ENCODE data around the gene KCNN3. TPM values are rescaled to one million over a fixed set of nuclear protein-coding genes. Genes with fewer than 3 reads are reported as not detected.

KCNN3 gene
- total RNA-seq, 2 experiments from 2014 or later, result 0.02 to 0.04 TPM

GRCh38 chr1:154760469-154760933, 109.6 kb downstream of the KCNN3 start:
- Mint-ChIP-seq H3K4me1 (peaks cover 48% of the 10 kb centered on the region), H3K9me3 (peaks cover 3% of the 10 kb centered on the region), H3K36me3 (no peaks in the 10 kb centered on the region), H3K27me3 (peaks cover 6% of the 10 kb centered on the region), H3K27ac (peak overlapping the region; percentile 96), H3K4me3 (peak overlapping the region; percentile 75)
- peak; percentile 86 for DNase-seq

GRCh38 chr1:154759793-154760192, 110.3 kb downstream of the KCNN3 start:
- peaks cover 51% of the 10 kb centered on the region for H3K4me1 Mint-ChIP-seq
- H3K36me3 Mint-ChIP-seq, result peaks cover 1% of the 10 kb centered on the region
- H3K9me3 Mint-ChIP-seq, result peaks cover 5% of the 10 kb centered on the region
- no peak for DNase-seq
- H3K27ac Mint-ChIP-seq, result peak overlapping the region; percentile 96
- peak overlapping the region; percentile 75 for H3K4me3 Mint-ChIP-seq
- H3K27me3 Mint-ChIP-seq, result no peaks in the 10 kb centered on the region

DNA sequence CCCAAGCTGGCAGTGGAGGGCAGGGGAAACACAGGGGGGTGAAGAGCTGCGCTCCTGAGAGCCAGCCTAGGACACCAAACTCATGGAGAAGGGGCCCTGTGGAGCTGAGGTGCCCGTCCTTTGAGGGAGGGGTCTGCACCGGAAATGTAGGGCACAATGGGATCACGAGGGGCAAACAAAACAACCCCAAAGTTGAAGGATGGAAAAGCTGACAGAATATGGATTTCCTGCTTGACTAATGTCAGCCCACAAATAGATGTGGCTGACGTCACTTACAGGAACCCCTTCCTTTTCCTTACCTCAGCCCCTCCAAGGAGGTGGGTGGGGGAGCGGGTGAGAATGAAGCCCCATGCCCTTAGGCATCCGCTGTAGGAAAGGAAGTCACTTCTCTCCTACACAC, 110.9 kb downstream of the KCNN3 start:
- DNase-seq, result peak; percentile 77
- H3K4me1 Mint-ChIP-seq, result peaks cover 51% of the 10 kb centered on the region

GRCh38 chr1:154758346-154758745, 111.7 kb downstream of the KCNN3 start:
- Mint-ChIP-seq H3K4me1 (peaks cover 52% of the 10 kb centered on the region), H3K27me3 (no peaks in the 10 kb centered on the region), H3K36me3 (peaks cover 1% of the 10 kb centered on the region), H3K4me3 (no peak overlapping the region), H3K27ac (peak overlapping the region; percentile 96), H3K9me3 (peaks cover 8% of the 10 kb centered on the region)
- DNase-seq, result no peak

More for the DNA sequence above, 110.9 kb downstream of the KCNN3 start:
- Mint-ChIP-seq H3K27me3 (no peaks in the 10 kb centered on the region), H3K9me3 (peaks cover 6% of the 10 kb centered on the region), H3K36me3 (peaks cover 1% of the 10 kb centered on the region), H3K4me3 (peak overlapping the region; percentile 75), H3K27ac (peak overlapping the region; percentile 96)

DNA sequence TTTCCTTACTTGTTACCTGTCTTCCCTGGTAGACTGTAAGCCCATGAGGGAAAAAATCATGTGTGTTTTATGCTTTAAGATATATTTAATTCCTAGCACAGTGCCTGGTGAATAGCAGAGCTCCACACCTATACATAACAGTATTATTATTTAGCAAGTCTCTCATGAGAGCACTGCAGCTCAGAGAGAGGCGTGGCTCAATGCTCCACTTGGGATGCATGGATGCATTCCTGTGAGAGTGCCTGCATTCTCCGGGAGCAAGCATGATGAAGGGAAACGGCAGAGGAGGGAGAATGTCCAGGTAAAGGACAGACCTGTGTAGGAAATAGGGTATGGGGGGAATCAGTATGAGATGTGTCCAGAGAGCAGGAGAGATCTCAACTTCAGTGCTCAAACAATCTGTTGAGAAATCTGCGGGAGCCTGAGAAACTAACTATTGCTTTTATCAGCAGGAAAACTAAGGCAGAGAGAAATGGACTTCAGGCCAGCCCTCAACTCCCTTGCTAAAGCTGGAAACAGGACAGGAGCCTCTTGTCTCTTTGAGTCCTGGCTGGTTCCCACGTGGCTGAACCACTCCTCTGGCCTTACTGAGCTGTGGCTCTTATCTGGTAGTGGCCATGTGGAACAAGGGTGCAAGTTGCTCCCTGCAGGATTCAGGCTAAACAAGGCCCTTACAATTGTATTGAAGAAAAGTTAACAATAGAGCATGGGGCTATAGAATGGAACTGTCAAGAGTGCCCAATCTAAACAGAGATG, 113.1 kb downstream of the KCNN3 start:
- peak overlapping the region; percentile 96 for H3K27ac Mint-ChIP-seq
- H3K9me3 Mint-ChIP-seq, result peaks cover 8% of the 10 kb centered on the region
- peaks cover 52% of the 10 kb centered on the region for H3K4me1 Mint-ChIP-seq
- H3K36me3 Mint-ChIP-seq, result peaks cover 1% of the 10 kb centered on the region
- DNase-seq, result no peak
- H3K4me3 Mint-ChIP-seq, result no peak overlapping the region
- no peaks in the 10 kb centered on the region for H3K27me3 Mint-ChIP-seq

DNA sequence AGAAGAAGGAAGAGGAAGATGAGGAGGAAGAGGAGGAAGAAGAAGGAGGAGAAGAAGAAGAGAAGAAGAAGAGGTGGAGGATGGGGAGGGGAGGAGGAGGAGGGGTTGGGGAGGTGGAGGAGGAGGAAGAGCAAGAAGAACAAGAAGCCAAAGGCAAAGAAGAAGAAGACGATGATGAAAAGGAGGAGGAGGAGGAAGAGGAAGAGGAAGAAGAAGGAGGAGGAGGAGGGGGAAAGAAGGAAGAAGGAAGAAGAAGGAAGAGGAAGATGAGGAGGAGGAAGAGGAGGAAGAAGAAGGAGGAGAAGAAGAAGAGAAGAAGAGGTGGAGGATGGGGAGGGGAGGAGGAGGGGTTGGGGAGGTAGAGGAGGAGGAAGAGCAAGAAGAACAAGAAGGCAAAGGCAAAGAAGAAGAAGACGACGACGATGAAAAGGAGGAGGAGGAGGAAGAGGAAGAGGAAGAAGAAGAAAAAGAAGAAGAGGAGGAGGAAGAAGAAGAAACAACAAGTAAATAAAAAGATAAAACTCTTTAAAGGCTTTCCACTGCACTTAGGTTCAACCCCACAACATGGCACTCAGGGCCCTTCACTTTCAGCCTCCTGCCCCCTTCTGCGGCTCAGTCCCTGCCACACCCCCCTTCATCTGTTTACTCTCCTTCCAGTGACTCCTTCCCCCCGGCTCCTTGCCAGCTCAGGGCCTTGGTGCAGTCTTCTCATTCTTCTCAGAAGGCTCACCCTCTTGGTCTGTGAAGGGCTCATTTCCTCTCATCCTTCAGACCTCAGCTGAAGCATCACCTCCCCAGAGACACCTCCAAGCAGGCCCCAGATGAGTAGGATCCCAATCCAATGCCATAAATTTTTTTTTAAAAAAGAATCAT, 114.0 kb downstream of the KCNN3 start:
- Mint-ChIP-seq H3K27ac (peak overlapping the region; percentile 77), H3K36me3 (peaks cover 1% of the 10 kb centered on the region), H3K4me1 (peaks cover 61% of the 10 kb centered on the region), H3K4me3 (no peak overlapping the region), H3K27me3 (no peaks in the 10 kb centered on the region), H3K9me3 (peaks cover 8% of the 10 kb centered on the region)
- peak; percentile 39 for DNase-seq

DNA sequence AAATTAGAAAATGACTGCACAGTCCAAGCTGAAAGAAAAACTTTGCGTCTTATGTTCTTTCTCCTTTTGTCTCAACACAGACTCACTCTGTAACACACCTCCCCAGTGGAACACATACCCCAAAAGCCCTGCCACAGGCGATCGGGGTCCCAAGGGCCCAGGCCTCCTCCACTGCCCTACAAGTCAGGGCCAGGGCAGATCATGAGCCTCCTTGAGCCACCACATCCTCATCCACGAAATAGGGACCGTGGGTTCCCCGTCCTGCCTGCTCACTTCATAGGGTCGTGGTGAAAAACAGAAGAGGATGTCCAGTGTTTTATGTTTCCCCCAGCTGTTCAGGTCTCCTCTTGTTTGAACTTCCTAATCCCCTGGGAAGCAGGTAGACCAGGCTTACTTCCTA, 116.7 kb downstream of the KCNN3 start:
- H3K27me3 Mint-ChIP-seq, result no peaks in the 10 kb centered on the region
- peaks cover 1% of the 10 kb centered on the region for H3K36me3 Mint-ChIP-seq
- H3K27ac Mint-ChIP-seq, result no peak overlapping the region
- peaks cover 7% of the 10 kb centered on the region for H3K9me3 Mint-ChIP-seq
- DNase-seq, result no peak
- no peak overlapping the region for H3K4me3 Mint-ChIP-seq
- peaks cover 62% of the 10 kb centered on the region for H3K4me1 Mint-ChIP-seq

- no peak for DNase-seq
- no peak overlapping the region for H3K4me3 Mint-ChIP-seq
- no peaks in the 10 kb centered on the region for H3K27me3 Mint-ChIP-seq
- peaks cover 62% of the 10 kb centered on the region for H3K4me1 Mint-ChIP-seq
- H3K9me3 Mint-ChIP-seq, result peaks cover 7% of the 10 kb centered on the region
- H3K36me3 Mint-ChIP-seq, result peaks cover 1% of the 10 kb centered on the region
- H3K27ac Mint-ChIP-seq, result peak overlapping the region; percentile 84
Observed at GRCh38 chr1:154752273-154753030, 117.6 kb downstream of the KCNN3 start.

DNA sequence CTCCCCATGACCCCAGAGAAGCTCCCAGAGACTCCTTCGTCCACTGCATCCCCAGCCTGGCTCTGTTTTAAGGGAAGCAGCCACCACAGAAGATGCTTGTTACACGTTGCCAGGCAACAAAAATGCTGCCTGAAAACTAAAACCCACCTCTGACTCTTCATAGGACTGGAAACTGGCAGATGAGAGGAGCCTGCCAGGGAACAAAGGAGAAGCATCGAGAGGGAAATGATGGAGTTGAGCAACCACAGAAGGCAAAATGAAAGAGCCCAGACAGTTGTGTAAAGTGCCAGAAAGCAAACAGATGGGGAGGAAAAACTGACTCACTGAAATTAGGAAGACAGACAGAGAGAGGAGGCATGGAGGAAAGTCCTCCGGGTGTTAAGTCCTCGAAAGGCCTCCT, 118.4 kb downstream of the KCNN3 start:
- peaks cover 7% of the 10 kb centered on the region for H3K9me3 Mint-ChIP-seq
- H3K36me3 Mint-ChIP-seq, result peaks cover 1% of the 10 kb centered on the region
- peaks cover 67% of the 10 kb centered on the region for H3K4me1 Mint-ChIP-seq
- no peaks in the 10 kb centered on the region for H3K27me3 Mint-ChIP-seq
- no peak overlapping the region for H3K4me3 Mint-ChIP-seq
- peak overlapping the region; percentile 84 for H3K27ac Mint-ChIP-seq
- DNase-seq, result peak; percentile 31

GRCh38 chr1:154750681-154751665, 119.1 kb downstream of the KCNN3 start:
- Mint-ChIP-seq H3K27ac (peak overlapping the region; percentile 84), H3K4me1 (peaks cover 67% of the 10 kb centered on the region), H3K36me3 (peaks cover 1% of the 10 kb centered on the region)

GRCh38 chr1:154749078-154749760, 120.9 kb downstream of the KCNN3 start:
- Mint-ChIP-seq H3K9me3 (peaks cover 2% of the 10 kb centered on the region), H3K4me1 (peaks cover 71% of the 10 kb centered on the region), H3K27ac (peak overlapping the region; percentile 93)

More at GRCh38 chr1:154750681-154751665, 119.1 kb downstream of the KCNN3 start:
- Mint-ChIP-seq H3K9me3 (peaks cover 7% of the 10 kb centered on the region), H3K4me3 (no peak overlapping the region), H3K27me3 (no peaks in the 10 kb centered on the region)
- no peak for DNase-seq

GRCh38 chr1:154748405-154748775, 121.7 kb downstream of the KCNN3 start:
- H3K27me3 Mint-ChIP-seq, result peaks cover 1% of the 10 kb centered on the region
- DNase-seq, result no peak
- H3K27ac Mint-ChIP-seq, result peak overlapping the region; percentile 93
- peaks cover 2% of the 10 kb centered on the region for H3K36me3 Mint-ChIP-seq
- peaks cover 78% of the 10 kb centered on the region for H3K4me1 Mint-ChIP-seq
- H3K9me3 Mint-ChIP-seq, result no peaks in the 10 kb centered on the region
- H3K4me3 Mint-ChIP-seq, result peak overlapping the region; percentile 79

More at GRCh38 chr1:154749078-154749760, 120.9 kb downstream of the KCNN3 start:
- Mint-ChIP-seq H3K4me3 (peak overlapping the region; percentile 79), H3K36me3 (peaks cover 2% of the 10 kb centered on the region), H3K27me3 (no peaks in the 10 kb centered on the region)
- DNase-seq, result peak; percentile 45

DNA sequence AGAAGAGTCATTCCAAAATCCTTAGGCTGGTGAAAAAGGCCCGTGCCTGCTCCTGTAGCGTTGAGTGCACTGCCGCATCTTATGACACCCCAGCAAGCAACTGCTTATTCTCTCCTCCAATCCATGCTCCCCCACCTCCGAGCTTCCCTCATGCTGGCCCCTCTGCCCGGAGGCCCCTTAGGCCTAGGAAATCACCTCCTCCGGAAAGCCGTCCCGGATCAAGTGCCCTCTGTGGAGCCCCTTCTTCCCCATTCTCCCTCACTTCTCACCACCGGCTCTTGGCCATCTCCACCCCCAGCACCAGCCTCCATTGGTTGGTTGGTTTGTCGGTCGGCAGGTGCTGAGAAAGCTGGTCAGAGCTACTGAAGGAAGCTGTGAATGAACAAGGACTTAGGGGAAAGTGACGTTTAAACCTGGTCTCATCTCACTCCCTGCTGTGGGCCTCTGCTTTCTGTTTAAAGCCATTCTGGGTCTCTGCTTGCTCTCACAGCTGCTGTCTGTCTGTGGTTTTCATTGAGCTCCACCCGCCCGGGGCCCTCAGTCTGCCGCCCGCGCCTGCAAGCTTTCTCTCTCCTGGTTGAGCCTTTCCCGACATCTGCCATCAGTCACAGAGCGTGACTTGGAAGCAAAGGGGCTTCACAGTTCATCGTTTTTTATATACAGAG, 122.2 kb downstream of the KCNN3 start:
- peak; percentile 63 for DNase-seq
- H3K27me3 Mint-ChIP-seq, result peaks cover 6% of the 10 kb centered on the region
- peaks cover 2% of the 10 kb centered on the region for H3K36me3 Mint-ChIP-seq
- H3K4me1 Mint-ChIP-seq, result peaks cover 73% of the 10 kb centered on the region
- H3K27ac Mint-ChIP-seq, result peak overlapping the region; percentile 93
- peak overlapping the region; percentile 79 for H3K4me3 Mint-ChIP-seq
- H3K9me3 Mint-ChIP-seq, result no peaks in the 10 kb centered on the region
